Activated CD4-positive, alpha-beta T cell treated with anti-CD3 and anti-CD28 coated beads for 1 hour (primary cell): ENCODE measurements around the gene KPNA3.

Experiments used
- DNase-seq: peaks from one replicate; pipeline ENCODE4 v3.0.0-alpha.2; 2020

Gene KPNA3

GRCh38 chr13:49670828-49671227, 121.7 kb downstream of the KPNA3 start:
- no peak for DNase-seq

- no peak for DNase-seq
Measured at GRCh38 chr13:49669735-49670309, 122.7 kb downstream of the KPNA3 start.

GRCh38 chr13:49667773-49668172, 124.7 kb downstream of the KPNA3 start:
- DNase-seq: no peak

- DNase-seq: no peak
Measured at GRCh38 chr13:49664606-49665005, 127.9 kb downstream of the KPNA3 start.

GRCh38 chr13:49657241-49657641, 135.2 kb downstream of the KPNA3 start:
- no peak for DNase-seq

GRCh38 chr13:49655906-49656305, 136.6 kb downstream of the KPNA3 start:
- no peak for DNase-seq

- DNase-seq: no peak
Measured at GRCh38 chr13:49654011-49654410, 138.5 kb downstream of the KPNA3 start.

GRCh38 chr13:49653478-49653877, 139.0 kb downstream of the KPNA3 start:
- DNase-seq: no peak

GRCh38 chr13:49652355-49653305, 139.9 kb downstream of the KPNA3 start:
- no peak for DNase-seq

- DNase-seq: no peak
Measured at GRCh38 chr13:49651570-49652354, 140.7 kb downstream of the KPNA3 start.

- no peak for DNase-seq
Measured at GRCh38 chr13:49649963-49650312, 142.5 kb downstream of the KPNA3 start.
